ENCODE data around the gene TMCC3.

- TF ChIP-seq, protein P1, sequence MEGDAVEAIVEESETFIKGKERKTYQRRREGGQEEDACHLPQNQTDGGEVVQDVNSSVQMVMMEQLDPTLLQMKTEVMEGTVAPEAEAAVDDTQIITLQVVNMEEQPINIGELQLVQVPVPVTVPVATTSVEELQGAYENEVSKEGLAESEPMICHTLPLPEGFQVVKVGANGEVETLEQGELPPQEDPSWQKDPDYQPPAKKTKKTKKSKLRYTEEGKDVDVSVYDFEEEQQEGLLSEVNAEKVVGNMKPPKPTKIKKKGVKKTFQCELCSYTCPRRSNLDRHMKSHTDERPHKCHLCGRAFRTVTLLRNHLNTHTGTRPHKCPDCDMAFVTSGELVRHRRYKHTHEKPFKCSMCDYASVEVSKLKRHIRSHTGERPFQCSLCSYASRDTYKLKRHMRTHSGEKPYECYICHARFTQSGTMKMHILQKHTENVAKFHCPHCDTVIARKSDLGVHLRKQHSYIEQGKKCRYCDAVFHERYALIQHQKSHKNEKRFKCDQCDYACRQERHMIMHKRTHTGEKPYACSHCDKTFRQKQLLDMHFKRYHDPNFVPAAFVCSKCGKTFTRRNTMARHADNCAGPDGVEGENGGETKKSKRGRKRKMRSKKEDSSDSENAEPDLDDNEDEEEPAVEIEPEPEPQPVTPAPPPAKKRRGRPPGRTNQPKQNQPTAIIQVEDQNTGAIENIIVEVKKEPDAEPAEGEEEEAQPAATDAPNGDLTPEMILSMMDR (optimal IDR thresholded peaks at IDR 0.05 in 1 of 3, IDR thresholded peaks at IDR 0.05 in 1 of 3, conservative IDR thresholded peaks at IDR 0.05 in 1 of 3; ENCODE audit: extremely low read depth in 1 of 3, insufficient read depth in 2 of 3, low read length in 3 of 3): no peak
- TF ChIP-seq EZH2 (IDR thresholded peaks at IDR 0.05; ENCODE audit: low read length): no peak
Measured at GRCh38 chr12:94628819-94629472, 21.4 kb downstream of the TMCC3 start.

Data from keratinocyte (primary cell).